Omental fat pad (tissue), 4 donors: ENCODE data around the gene FAM149B1. TPM values are rescaled to one million over a fixed set of nuclear protein-coding genes. Genes with fewer than 3 reads are reported as not detected.
"Not testable (repeated sequence)": the region's sequence is repeated elsewhere in the genome, so short reads cannot be mapped to it uniquely, and the experiment has no call there.

Experiments
- ATAC-seq: fragments of 150-250 bp; one replicate; pipeline ENCODE4 v1.9.1; 2016; ENCODE audit warnings: mild to moderate bottlenecking, moderate library complexity; ENCODE audit not compliant: low FRiP score
- DNase-seq: peaks from one replicate; pipeline ENCODE4 v3.0.0-alpha.2; 2019; ENCODE audit warnings: low spot score
- total RNA-seq, 4 donors: library from RNA; depleted of rRNA; stranded (reverse); fragments of >200 nt; gene quantifications; one replicate each; pipeline ENCODE4 v1.1.0, GENCODE V29; 2016
- TF ChIP-seq, protein P1 (sequence below), 3 donors: fragments of 450-650 bp; IDR thresholded peaks; one replicate each; pipeline ENCODE4 v1.5.1; 2016 to 2017; ENCODE audit warnings: antibody characterized with exemption in 3 of 3, mild to moderate bottlenecking in 3 of 3, moderate library complexity in 2 of 3

Gene FAM149B1
- total RNA-seq, 4 donors from 2014 or later = 14.2 to 20.0 (median 16.6) TPM

DNA sequence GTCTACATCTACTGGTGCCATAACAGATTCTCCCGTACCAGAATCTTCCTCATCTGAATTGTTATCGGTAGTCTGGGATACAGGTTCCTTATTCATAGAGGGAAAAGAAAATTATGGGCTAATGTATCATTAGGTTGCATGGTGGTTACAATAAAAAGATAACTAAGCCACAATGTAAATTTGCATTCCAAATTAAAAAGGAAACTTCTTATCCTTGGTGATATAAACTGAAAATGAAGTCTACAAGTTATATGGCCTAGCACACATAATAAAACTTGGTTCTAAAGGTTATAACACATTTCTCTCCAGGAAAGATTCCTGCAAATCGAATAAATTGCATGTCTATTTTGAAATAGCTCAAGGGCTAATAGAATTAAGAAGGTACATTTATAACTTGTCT, 33.2 kb upstream of the FAM149B1 start:
- no peak for ATAC-seq
- no peak for DNase-seq
- TF ChIP-seq, protein P1, sequence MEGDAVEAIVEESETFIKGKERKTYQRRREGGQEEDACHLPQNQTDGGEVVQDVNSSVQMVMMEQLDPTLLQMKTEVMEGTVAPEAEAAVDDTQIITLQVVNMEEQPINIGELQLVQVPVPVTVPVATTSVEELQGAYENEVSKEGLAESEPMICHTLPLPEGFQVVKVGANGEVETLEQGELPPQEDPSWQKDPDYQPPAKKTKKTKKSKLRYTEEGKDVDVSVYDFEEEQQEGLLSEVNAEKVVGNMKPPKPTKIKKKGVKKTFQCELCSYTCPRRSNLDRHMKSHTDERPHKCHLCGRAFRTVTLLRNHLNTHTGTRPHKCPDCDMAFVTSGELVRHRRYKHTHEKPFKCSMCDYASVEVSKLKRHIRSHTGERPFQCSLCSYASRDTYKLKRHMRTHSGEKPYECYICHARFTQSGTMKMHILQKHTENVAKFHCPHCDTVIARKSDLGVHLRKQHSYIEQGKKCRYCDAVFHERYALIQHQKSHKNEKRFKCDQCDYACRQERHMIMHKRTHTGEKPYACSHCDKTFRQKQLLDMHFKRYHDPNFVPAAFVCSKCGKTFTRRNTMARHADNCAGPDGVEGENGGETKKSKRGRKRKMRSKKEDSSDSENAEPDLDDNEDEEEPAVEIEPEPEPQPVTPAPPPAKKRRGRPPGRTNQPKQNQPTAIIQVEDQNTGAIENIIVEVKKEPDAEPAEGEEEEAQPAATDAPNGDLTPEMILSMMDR (IDR thresholded peaks at IDR 0.05) = no peak

DNA sequence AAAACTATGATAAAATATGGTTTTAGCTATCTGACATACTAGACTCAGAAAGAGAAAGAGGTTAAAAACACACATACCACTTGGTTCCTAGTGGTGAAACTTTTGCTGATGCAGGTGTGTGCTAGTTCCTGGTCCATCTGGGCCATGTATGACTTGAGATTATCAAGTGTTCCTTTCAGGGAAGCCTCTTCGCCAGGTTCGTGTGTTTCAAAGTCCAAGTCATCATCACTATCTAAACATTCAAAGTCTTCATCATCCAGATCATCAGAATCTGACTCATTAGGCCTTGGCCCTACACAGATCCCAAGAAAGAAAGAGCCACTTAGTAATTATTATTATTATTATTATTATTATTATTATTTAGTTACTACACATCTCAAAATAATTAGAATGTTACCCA, 31.3 kb upstream of the FAM149B1 start:
- DNase-seq (no peak), ATAC-seq (no peak)
- TF ChIP-seq, protein P1 (IDR thresholded peaks at IDR 0.05) = no peak

DNA sequence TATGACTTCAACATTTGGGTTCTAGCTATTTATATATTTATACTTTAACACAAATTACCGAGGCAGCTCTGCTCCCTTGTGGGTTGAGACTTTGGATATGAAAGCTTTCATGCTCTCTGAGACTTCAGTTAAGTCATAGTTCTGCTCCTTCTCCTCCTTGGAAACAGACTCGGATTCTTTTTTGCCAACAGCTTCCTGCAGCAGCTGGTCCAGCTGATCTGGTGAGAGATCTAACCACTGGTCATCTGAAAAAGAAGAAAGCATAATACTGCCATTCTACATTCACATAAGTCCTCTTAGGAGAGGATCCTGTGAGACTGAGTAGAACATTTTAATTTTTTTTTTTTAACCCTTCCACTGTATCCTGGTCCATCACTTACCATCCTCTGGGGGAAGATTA, 28.7 kb upstream of the FAM149B1 start:
- TF ChIP-seq, protein P1 (IDR thresholded peaks at IDR 0.05) = no peak
- no peak for ATAC-seq
- DNase-seq = no peak

DNA sequence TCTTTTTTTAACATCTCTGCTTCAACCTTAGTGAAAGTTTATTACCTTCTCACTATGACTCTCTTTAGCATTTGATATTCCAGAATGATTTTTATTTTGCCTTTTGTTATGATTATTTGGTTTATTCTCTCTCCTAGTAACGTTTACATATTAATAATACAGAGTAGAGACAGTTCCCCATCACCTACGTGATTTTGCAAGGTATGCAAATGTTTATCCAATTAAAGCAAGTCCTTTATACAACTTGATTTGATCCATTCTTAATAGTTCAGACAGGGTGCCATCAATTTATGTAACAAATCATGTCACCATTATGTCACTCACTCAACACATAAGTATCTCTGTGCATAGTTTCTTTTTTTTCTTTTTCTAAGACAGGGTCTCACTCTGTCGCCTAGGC, 26.3 kb upstream of the FAM149B1 start:
- ATAC-seq (no peak), DNase-seq (no peak)
- TF ChIP-seq, protein P1 (IDR thresholded peaks at IDR 0.05) = no peak

DNA sequence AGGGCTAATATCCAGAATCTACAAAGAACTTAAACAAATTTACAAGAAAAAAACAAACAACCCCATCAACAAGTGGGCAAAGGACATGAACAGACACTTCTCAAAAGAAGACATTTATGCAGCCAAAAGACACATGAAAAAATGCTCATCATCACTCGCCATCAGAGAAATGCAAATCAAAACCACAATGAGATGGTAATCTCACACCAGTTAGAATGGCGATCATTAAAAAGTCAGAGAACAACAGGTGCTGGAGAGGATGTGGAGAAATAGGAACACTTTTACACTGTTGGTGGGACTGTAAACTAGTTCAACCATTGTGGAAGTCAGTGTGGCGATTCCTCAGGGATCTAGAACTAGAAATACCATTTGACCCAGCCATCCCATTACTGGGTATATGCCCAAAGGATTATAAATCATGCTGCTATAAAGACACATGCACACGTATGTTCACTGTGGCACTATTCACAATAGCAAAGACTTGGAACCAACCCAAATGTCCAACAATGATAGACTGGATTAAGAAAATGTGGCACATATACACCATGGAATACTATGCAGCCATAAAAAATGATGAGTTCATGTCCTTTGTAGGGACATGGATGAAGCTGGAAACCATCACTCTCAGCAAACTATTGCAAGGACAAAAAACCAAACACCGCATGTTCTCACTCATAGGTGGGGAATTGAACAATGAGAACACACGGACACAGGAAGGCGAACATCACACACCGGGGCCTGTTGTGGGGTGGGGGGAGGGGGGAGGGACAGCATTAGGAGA, 17.1 kb upstream of the FAM149B1 start:
- not testable (repeated sequence) for ATAC-seq, DNase-seq

DNA sequence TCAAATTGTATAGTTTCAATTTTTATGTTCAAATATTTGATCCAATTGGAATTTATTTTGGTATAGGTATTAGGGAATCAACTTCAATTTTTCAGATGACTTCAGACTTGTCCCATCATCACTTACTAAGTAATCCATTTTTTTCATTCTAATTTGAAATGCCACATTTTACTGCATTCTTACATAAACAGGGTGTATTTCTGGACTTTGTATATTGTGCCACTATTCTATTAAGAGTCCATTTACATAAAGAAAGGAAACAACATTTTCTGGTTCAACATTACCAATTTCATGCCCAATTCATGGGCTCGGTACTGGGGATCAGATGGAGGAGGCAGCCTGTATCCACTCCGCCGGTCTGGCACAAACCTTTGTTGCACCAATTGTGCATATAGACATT, 15.9 kb upstream of the FAM149B1 start:
- TF ChIP-seq, protein P1 (IDR thresholded peaks at IDR 0.05) = no peak
- no peak for ATAC-seq
- DNase-seq = no peak

DNA sequence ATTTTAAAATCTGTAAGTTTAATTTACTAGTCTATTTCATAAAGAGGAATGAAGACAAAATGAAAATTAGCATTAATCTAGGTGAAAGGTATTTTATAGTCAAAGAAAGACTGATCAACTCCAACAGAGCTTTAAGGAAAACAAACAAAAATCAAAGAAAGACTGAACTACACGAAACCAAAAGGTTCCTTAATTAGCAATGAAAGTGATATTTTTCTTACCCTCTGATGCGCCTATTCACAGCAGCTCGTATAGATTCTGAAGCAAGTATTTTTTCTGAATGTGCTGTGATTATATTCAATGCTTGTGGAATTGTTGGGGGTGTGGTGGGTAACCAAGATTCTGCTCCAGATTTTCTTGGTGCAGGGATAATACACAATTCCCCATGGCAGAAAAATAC, 11.9 kb upstream of the FAM149B1 start:
- TF ChIP-seq, protein P1 (IDR thresholded peaks at IDR 0.05) = no peak
- ATAC-seq (no peak), DNase-seq (no peak)
